ENCODE data around the gene NDEL1.

NDEL1 gene

DNA sequence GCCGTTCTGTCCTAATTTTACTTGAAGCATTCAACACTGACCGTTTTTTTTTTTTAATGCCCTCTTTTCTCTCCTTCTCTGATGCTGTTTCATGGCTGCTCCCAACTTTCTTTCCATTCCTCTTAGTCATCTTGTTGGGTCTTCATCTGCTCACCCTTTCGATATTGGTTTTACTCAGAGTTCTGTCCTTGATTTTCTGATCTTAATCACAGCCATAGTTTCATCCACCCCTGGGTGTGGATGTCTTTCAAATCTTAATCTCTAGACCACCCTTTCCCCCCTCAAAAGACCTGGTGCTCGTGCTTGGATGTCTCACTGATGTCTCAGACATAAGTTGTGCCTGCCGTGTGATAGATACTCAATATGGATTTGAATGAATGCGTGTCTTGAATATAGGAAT is 22.4 kb downstream of the NDEL1 start:
- DNase-seq (ENCODE audit: low read depth in 2 of 2), result no peak

DNA sequence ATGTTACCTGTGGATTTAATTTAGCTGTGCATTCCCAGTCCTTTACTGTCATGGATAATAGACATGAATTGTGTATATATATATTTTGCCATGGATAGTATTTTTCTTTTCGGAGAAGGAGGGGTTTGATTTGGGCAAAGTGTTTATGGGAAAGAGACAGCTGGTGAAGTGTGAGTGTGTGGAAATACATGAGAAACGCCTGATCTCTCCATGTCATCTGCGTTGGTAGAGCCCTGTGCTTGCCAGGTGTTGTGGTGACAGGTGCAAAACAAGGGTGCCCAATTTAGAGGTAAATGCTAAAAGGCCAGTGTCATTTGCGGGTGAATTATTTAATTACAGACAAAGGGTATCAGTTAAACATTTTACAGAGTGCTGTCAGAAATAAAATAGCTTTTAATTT is 23.4 kb downstream of the NDEL1 start:
- no peak for DNase-seq (ENCODE audit: low read depth in 2 of 2)

DNA sequence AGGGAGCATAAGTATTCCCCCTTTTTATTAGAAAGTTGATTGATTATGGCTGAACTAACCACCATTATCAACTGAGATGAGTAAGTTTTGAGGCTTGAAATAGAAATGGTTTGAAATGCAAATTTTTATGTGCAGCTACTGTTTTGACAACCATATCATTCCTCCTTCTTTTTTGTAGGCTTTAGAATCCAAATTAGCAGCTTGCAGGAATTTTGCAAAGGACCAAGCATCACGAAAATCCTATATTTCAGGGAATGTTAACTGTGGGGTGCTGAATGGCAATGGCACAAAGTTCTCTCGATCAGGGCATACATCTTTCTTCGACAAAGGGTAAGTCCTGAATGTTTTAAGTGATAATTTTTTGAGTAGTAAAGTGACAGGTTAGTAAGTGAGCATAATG is 24.1 kb downstream of the NDEL1 start:
- no peak for DNase-seq (ENCODE audit: low read depth in 2 of 2)

DNA sequence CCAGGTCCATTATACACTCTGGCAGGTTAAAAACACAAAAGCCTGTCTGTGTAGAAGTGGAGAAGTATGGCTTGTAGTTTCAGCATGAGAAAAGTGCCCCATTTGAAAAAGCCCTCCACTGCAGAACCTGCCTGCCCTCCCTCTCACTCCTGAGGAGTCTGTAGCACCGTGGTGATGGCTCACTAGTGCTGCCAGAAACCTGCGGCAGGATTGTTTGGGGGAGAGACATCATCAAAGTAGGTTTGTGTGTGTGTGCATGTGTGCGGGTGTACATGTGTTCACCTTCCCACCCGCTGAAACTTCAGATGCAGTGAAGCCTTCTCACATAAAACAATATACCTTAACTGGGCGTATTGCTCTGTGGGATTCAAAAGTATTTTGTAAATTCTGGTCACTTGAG is 26.9 kb downstream of the NDEL1 start:
- DNase-seq (ENCODE audit: low read depth in 2 of 2), result no peak

DNA sequence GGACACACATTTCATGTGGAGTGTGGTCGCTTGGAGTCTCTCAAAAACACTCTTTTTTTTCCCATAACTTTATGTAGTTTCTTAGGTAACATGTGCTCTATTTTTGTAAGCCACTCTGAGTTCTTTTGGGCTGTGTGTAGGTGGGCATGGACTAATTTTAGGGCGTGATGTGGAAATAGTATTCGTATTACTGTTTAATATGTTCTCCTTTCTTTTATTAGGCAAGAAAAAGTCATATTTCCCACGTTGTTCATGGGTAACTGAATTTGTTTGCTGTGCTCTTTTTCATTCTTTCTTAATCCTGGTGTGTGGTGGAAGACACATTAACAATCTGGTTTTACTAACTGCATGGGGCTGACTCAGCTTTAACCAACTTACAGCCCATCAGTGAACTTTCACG is 27.4 kb downstream of the NDEL1 start:
- DNase-seq (ENCODE audit: low read depth in 2 of 2), result no peak

DNA sequence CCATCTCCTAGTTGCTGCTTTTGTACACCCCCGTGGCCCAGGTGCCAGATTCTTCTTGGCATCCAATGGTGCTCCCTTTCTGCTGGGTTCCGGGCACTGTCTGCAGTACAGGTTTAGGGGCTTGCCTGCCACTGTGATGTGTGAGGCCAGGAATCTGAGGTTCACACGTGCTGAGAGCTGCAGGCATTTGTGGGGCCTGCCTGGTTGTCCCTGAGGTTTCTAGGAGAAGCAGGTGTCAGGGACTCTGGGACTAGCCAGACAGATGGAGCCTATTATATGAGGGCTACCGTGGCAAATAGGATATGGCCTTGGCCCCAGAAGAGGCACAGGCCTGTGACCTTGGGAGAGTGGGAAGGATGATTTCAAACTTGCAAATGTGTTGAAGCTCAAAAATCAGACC is 29.3 kb downstream of the NDEL1 start:
- no peak for DNase-seq (ENCODE audit: low read depth in 2 of 2)

DNA sequence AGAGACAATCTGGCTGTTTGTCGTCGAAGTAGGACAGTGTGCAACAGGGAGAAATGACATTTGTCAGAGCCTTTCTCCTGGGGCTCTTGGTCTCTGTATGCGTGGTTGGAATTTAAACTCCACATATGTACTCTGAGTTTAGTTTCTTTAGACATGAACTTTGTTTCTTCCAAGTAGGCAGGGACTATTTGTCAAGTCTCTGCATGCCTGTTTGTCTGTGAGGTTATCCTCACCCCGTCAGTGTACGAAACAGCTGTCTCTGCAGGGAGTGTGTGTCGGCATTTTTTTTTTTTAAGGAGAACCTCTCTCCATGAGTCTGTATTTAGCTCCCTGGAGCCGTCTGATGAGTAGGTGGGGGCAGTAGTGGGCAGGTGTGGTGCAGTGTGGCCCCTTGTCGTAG is 29.7 kb downstream of the NDEL1 start:
- no peak for DNase-seq (ENCODE audit: low read depth in 2 of 2)

DNA sequence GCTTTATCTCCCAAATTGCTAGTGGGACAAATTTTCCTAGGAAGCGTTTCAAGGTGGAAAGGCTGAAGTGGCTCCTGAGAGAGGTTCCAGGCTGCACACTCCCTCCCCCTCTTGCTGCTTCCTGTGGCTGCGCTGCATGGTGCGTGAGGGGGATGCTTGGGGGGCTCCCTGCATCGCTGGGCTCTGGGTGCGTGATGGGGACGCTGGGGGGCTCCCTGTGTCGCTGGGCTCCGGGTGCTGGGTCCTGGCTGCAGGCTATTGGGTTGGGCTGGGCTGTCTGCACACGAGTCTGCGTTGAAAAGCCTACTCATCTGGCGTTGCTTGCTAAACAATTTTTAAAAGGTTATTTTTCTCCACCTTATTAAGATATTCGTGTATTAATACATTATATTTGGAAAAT is 30.1 kb downstream of the NDEL1 start:
- DNase-seq (ENCODE audit: low read depth in 2 of 2), result no peak

DNA sequence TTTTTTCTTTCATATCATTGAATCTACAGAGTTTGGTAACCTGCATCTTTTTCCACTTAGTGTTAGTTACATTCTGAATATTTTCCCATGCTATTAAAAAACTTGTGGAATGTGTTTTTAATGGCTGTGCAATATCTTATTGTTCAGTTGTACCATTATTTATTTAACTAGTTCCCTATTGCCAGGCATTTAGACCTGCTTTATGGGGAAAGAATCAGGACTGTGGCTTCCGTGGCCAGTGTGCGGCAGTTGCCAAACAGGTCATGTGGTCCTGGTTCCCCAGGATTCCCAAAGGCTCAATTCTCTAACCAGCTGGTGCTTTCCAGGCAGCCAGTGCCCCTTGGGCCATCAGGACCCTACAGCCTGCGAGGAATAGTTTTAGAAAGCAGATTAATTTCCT is 30.8 kb downstream of the NDEL1 start:
- no peak for DNase-seq (ENCODE audit: low read depth in 2 of 2)

DNA sequence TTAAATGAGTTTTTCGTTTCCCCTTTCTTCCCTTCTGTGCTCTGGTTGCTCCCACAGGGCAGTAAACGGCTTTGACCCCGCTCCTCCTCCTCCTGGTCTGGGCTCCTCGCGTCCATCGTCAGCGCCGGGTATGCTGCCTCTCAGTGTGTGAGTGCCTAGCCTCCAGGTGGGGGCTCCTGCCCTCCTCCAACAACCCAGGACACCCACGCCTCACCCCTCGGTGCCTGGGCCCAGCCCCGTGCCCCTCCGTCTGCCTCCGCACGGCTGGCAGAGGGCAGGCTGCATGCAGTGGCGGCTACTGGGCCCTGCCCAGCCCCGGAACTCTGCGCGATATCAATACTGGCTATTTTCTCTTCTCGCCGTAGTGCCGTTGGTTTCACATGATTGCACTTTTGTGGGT is 31.2 kb downstream of the NDEL1 start:
- no peak for DNase-seq (ENCODE audit: low read depth in 2 of 2)

DNA sequence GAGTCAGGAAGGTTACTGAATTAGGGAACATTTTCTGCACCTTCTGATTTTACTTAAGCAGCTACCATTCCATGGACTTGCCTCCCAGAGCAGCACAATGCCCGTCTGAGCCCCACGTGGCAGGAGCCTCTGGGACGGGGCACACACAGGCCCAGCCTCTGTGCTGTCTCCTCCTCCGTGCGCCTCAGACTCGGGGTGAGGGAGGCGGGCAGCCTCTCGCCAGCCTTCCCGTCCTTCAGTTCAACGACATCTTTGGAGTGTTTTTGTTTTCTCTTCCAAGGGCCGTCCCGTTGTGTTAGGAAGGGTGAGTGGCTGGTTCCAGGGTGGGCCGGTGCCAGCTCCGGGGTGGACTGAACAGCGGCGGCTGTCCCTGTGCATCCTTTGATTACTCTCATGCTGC is 31.8 kb downstream of the NDEL1 start:
- no peak for DNase-seq (ENCODE audit: low read depth in 2 of 2)

DNA sequence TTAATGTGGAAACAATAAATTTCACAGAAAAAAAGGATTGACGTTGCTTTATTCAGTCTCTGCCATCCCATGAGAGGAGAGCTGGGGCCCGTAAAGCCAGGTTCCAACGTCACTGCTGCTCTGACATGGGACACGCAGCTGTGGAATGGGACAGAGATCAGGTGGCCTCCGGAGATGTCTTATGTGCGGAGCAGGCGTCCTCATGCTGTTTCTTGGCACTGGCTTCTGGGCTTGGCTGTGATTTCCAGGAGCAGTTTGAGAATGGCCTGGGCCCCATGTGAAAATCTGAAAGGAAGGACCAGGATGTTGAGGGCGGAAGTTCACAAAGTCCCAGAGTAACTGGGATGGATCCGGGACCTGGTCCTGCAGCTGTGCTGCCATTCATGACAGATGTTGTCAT is 32.4 kb downstream of the NDEL1 start:
- DNase-seq (ENCODE audit: low read depth in 2 of 2), result no peak

DNA sequence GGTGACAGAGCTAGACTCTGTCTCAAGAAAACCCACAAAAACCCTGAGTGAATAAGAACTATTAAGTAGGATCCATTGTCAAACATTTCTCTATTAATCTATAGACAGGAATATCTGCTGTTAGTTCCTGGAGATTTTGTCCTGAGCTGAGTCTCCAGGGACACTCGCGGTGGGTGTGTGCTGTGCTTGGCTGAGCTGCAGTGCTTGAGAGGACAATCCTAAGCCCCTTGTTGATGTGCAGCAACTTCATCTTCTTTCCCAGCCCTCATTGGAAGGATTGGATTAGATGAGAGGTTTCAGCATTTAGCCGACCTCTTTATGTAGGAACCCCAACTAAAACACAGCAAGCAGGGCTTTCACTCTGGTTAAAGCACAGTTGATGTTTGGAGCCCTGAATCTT is 33.3 kb downstream of the NDEL1 start:
- no peak for DNase-seq (ENCODE audit: low read depth in 2 of 2)

DNA sequence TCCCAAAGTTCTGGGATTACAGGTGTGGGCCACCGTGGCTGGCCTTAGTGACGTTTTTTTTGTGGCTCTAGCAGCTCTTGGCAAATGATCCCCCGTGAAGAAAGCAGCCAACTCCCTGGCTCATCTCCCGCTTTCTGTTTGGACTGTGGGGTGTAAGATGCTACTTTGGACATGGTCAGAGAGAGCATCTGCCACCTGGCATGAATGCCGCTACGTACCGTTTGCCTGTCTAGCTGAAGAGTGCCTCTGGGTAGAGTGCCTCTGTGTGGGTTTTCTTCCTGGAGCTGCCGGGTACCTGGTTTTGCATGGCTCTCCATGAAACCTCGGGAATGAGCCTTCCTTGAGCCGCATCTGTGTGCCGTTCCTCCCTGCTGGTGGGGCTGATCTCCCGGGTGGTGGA is 34.3 kb downstream of the NDEL1 start:
- no peak for DNase-seq (ENCODE audit: low read depth in 2 of 2)

DNA sequence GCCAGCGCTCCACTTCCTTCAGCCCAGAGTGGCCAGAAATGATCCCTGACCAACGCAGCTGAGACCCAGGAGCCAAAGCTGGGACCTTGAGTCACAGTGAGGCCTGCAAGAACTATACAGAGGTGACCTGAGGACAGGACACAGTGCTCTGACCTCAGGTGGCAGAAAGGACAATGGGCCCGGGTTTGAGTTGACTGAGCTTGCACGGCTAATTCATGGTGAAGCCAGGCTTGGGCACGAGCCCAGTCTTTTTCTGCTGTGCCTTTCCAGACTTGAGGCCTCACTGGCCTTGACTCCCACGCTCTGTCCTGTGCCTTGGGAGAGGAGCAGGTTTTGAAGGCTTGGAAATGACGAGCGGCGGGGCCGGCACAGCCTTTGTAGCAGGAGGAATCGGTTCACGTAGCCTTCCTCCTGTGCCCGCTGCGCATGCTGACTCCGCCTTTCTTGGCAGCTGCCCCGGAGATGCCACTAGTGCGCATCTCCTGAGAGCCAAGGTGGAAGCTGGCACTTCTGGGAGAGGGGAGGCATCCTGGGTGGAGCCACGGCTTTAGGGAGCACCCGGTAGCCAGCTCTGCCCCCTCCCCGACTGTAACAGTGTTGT is 34.9 kb downstream of the NDEL1 start:
- no peak for DNase-seq (ENCODE audit: low read depth in 2 of 2)

DNA sequence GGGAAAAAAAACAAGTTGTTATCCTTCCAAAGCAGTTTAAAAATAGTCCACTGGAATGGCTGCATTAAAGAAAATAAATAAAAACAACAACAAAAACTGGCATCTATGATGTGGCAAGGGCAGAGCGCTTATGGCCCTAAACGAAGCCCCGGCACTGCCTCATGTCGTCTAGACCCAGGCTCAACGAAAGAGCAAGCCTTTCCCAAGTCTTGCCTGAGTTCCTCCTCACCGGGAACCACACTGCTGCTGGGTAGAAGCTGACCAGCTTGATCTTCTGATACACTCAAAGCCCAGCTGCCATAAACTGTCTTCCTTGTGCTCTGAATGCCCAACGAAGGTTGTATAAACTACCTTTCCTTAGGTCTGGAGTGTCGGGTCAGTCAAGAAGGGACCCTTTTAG is 37.0 kb downstream of the NDEL1 start:
- DNase-seq (ENCODE audit: low read depth in 2 of 2), result no peak

DNA sequence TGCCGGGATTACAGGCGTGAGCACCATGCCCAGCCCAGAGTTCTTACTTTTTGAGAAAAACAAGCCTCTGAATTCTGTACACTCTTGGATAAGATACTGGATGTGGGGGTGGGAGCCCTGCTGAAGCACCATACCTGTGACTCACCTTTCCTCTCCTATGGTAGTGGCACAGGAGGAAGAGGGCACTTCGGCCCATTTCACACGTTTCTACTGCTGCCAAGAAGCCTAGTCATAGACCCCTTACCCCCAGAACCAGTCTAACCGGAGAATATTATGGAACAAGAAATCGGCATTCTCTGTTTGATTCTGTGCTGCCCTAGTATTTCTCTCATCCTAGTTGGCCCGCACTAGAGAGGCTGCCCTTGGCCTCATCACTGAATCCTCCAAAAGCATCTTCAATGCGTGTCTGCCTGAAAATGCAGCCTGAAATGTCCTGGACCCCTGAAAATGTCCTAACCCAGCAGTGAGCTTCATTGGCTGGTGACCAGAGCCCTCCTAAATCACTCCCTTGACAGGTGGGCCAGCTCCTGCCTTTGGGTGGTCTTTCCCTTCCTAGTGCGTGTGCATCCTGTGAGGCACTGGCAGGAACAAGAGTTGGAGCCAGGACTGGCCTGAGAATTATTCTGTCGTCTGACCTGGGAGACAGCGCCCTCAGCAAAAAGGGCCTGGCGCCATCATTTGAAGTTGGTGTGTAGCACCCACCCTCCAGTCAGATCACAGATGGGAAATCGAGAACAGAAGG is 37.9 kb downstream of the NDEL1 start:
- DNase-seq (ENCODE audit: low read depth in 2 of 2), result no peak

DNA sequence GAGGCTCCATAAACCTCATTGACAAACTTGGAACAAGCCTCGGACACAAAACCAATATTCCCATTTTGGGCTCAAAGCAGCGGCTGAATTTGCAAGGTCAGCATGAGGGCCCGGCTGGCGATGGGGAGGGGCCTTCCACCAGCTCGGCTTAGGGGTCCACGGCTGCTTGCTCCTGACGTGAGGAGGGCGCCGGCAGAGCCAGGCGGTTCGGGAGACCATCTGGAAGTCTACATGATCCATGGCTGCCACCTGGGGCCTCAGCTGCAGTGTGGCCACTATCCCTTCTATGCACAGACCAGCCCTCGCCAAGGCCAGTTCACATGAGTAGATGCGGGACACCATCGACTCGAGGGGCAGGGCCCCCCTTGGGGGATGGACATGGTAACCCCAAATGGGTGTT is 39.1 kb downstream of the NDEL1 start:
- DNase-seq (ENCODE audit: low read depth in 2 of 2), result no peak

DNA sequence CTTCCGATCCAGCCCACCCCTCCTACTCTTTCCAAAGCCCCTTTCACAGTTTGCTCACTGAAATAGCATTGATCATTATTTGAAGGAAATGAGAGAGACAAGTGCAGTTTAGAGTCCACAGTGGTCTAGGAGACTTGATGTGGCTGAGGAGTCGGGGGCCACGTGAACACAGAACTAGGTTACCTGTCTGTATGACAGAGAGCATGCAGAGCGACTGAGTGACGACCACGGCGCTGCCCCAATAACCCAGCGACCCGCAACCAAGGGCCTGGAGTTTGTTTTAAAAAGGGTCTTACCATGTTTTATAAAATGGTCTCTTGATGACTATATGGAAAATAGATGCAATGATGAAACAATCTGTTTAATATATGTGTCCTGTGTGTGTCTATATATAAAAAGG is 39.5 kb downstream of the NDEL1 start:
- no peak for DNase-seq (ENCODE audit: low read depth in 2 of 2)

DNA sequence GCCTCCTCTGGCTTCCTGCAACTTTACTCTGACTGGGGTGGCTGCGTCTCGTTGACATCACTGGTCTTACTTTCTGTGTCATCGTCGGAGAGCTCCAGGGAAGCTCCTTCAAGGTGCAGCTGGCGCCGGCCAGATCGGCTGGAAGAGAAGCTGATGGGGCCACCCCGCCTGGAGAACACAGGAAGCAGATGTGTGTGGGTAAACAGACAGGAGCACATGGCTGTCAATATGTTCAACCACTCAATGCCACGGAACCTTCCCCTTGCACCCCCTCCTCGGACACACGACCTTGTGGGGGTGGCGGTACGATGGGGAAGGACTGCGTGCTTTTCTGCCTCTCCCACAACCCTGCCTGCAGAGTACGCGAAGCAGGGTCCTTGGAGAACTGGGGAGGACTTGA is 40.1 kb downstream of the NDEL1 start:
- no peak for DNase-seq (ENCODE audit: low read depth in 2 of 2)

DNA sequence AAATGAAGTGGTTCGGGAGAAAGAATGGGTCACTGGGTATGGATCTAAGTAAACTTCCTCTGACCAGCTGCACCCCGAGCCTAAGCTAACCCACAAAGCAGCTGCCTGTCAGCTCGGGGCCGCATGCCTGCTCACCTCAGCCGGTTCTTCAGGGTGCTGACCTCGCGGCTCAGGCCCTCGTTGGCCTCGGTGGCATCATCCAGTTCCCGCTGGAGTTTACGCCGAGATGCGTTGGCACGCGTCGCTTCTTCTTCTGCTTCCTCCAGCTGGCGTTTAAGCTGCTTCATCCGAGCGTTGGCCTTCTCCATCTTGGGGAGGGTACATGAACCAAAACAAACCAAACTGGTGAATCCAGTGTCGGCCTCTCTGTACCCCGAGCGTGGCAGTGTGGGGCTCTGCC is 41.1 kb downstream of the NDEL1 start:
- DNase-seq (ENCODE audit: low read depth in 2 of 2), result no peak

DNA sequence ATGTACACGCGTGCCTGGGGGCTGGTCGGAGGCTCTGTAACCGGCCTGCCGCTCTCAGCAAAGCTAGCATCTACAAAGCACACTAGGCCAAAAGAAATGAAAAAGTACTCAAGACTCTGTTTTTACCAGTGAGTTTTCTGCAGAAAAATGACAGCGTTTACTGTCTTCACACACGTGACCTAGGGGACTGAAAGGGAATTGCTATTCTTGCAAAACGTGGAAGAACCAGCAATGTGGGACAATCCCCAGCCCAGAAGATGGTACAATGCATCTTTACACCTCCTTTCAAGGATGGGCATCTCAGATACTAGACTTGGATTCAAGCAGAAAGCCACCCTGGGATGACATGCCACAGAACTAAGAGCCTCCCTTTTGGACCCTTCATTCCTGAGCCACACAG is 41.5 kb downstream of the NDEL1 start:
- no peak for DNase-seq (ENCODE audit: low read depth in 2 of 2)

DNA sequence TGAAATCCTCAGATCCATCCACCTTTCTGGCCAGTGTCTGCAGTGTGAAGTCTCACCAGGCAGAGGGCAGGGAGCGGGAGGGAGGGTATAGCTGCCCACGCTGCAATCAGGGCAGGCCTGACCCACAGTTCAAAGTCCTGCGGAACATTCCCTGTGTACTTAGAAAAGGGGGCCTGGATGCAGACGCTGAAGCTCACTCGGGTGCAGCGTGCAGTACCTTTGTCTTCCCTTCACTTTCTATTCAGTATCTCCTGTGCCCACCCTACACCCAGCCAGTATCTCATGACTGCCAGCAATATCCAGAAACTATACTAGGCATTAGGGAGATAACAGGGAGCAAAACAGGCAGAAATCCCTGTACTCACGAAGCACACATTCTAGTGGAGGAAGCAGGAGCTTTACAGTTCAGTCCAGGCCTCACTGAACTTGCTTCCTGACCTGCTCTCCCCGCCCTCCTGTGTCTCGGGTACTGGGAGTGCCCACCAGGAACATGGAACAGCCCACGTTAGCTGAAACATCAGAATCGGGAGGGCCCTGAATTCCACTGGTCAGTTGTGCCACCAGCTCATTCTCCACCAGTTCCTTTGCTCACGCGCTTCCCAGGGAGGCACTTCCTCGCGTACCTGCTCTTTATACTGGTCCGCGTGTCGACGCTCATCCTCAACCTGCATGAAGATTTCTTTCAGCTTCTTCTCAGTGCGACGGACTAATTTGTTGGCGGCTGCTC is 42.2 kb downstream of the NDEL1 start:
- no peak for DNase-seq (ENCODE audit: low read depth in 2 of 2)
